ENCODE results near the gene KLF7. TPM values are rescaled to one million over a fixed set of nuclear protein-coding genes. Genes with fewer than 3 reads are reported as not detected.

The KLF7 gene
- total RNA-seq, 1 experiment from 2014 or later = 5.6 TPM

DNA sequence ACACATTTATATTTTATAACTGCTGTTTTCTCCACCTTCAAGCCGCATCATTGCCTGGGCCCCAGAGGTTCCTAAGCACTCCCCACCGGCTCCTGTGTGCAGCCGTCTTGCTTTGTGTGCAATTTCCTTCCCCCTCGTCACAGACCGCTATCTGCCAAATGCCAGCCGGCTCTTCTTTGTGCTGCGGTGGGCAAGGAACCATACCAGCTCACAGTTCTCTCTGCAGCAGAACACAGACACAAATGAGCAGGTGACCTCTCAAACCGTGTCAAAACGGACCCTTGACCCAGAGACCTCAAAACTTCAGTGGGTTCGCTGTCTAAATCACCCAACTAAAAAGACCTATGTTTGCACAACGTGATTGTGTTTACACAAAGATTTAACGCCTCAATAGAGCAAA lies 58.2 kb downstream of the KLF7 start:
- H3K27me3 ChIP-seq (ENCODE audit: low read length) = no peaks in the 10 kb centered on the region
- DNase-seq (no peak), ATAC-seq (no peak)
- H3K79me2 ChIP-seq (ENCODE audit: low read length) = no peaks in the 10 kb centered on the region
- no peaks in the 10 kb centered on the region for H3K4me1 ChIP-seq (ENCODE audit: insufficient read depth, low read length)
- intact Hi-C loops (cut with micrococcal nuclease) = no loop called here
- H3K9ac ChIP-seq (ENCODE audit: low read length) = no peak overlapping the region
- BruUV-seq (replicated peaks) = no TSS peak
- H3K27ac ChIP-seq (ENCODE audit: low read length) = no peak overlapping the region
- no peaks in the 10 kb centered on the region for H3F3A ChIP-seq (ENCODE audit: low read length, unreplicated experiment)
- H3K9me3 ChIP-seq (ENCODE audit: low read length) = no peaks in the 10 kb centered on the region
- no peak overlapping the region for H2AFZ ChIP-seq (ENCODE audit: low read length)
- TF ChIP-seq EZH2phosphoT487 (IDR thresholded peaks at IDR 0.05; ENCODE audit: borderline replicate concordance, low read length) (no peak), EZH2 (IDR thresholded peaks at IDR 0.05; ENCODE audit: low read length, unreplicated experiment) (no peak)
- TF ChIP-seq, protein P1, sequence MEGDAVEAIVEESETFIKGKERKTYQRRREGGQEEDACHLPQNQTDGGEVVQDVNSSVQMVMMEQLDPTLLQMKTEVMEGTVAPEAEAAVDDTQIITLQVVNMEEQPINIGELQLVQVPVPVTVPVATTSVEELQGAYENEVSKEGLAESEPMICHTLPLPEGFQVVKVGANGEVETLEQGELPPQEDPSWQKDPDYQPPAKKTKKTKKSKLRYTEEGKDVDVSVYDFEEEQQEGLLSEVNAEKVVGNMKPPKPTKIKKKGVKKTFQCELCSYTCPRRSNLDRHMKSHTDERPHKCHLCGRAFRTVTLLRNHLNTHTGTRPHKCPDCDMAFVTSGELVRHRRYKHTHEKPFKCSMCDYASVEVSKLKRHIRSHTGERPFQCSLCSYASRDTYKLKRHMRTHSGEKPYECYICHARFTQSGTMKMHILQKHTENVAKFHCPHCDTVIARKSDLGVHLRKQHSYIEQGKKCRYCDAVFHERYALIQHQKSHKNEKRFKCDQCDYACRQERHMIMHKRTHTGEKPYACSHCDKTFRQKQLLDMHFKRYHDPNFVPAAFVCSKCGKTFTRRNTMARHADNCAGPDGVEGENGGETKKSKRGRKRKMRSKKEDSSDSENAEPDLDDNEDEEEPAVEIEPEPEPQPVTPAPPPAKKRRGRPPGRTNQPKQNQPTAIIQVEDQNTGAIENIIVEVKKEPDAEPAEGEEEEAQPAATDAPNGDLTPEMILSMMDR (conservative IDR thresholded peaks at IDR 0.05; ENCODE audit: low read depth, low read length) = no peak
- no peak overlapping the region for H3K4me3 ChIP-seq (ENCODE audit: low read length)
- 0 out of 2 replicates have a peak, but pooled peaks cover 6% of the 10 kb centered on the region for H3K36me3 ChIP-seq (ENCODE audit: low read depth, low read length)
- H4K20me1 ChIP-seq (ENCODE audit: low read length) = no peaks in the 10 kb centered on the region
- H3K4me2 ChIP-seq (ENCODE audit: low read length) = no peak overlapping the region
- H3K9me2 ChIP-seq (replicated peaks; ENCODE audit: low read length) = no peaks in the 10 kb centered on the region
- ChIA-PET POLR2A (ENCODE audit: unreplicated experiment) (interaction anchor here (0.6 kb wide), 2 partner anchors 313 to 426 kb away, joined by 5 to 7 read pairs; no protein-coding TSS in a partner anchor), CTCF (no interaction called here)

DNA sequence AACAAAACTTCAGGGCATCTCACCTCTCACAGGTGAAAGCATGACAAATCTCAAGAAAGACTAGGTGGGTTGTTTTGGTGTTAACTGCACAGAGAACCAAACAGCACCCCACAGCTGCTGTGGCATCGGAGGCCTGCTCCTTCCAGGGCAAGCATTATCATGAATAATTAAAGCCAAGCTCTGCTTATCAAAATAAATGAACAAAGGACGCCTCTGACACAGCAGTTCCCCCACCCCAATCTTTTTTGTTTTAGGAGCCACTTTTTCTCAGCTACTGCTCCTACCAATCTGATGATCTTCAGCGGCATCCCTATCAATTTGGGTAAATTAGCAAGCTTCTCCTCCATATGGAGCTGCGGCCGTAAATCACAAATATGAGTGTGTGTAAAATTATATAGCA lies 58.6 kb downstream of the KLF7 start:
- H3K79me2 ChIP-seq (ENCODE audit: low read length) = no peaks in the 10 kb centered on the region
- CTCF ChIA-PET = no interaction called here
- H3F3A ChIP-seq (ENCODE audit: low read length, unreplicated experiment) = no peaks in the 10 kb centered on the region
- no peak overlapping the region for H3K27ac ChIP-seq (ENCODE audit: low read length)
- H3K9me3 ChIP-seq (ENCODE audit: low read length) = no peaks in the 10 kb centered on the region
- DNase-seq = no peak
- no peaks in the 10 kb centered on the region for H4K20me1 ChIP-seq (ENCODE audit: low read length)
- intact Hi-C loops (cut with micrococcal nuclease) = no loop called here
- 0 out of 2 replicates have a peak, but pooled peaks cover 6% of the 10 kb centered on the region for H3K36me3 ChIP-seq (ENCODE audit: low read depth, low read length)
- H3K4me2 ChIP-seq (ENCODE audit: low read length) = no peak overlapping the region
- TF ChIP-seq, protein P1 (conservative IDR thresholded peaks at IDR 0.05; ENCODE audit: low read depth, low read length) = no peak
- TF ChIP-seq EZH2 (IDR thresholded peaks at IDR 0.05; ENCODE audit: low read length, unreplicated experiment) (no peak), EZH2phosphoT487 (IDR thresholded peaks at IDR 0.05; ENCODE audit: borderline replicate concordance, low read length) (no peak)
- H3K4me1 ChIP-seq (ENCODE audit: insufficient read depth, low read length) = no peaks in the 10 kb centered on the region
- H2AFZ ChIP-seq (ENCODE audit: low read length) = no peak overlapping the region
- no peaks in the 10 kb centered on the region for H3K27me3 ChIP-seq (ENCODE audit: low read length)
- no peak for ATAC-seq
- H3K4me3 ChIP-seq (ENCODE audit: low read length) = no peak overlapping the region
- H3K9me2 ChIP-seq (replicated peaks; ENCODE audit: low read length) = no peaks in the 10 kb centered on the region
- BruUV-seq (replicated peaks) = no TSS peak
- POLR2A ChIA-PET (ENCODE audit: unreplicated experiment) = no interaction called here
- H3K9ac ChIP-seq (ENCODE audit: low read length) = no peak overlapping the region

DNA sequence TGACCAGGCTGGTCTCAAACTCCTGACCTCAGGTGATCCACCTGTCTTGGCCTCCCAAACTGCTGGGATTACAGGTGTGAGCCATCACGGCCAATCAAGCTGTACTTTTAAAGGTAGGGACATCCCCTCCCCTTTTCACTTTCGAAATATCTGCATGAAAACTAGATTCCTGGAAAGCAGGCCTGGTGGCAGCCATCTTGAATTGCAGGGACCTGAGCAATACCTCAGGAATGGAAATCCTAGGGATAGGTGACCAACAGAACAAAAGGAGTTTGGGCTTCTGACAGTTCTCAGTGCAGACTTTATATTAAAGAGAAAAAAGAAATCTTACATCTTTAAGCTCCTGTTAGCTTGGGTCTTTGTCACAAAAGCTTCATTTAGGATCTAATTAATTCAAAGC lies 62.6 kb downstream of the KLF7 start:
- no peak overlapping the region for H3K9ac ChIP-seq (ENCODE audit: low read length)
- no peaks in the 10 kb centered on the region for H3F3A ChIP-seq (ENCODE audit: low read length, unreplicated experiment)
- DNase-seq (no peak), ATAC-seq (no peak)
- intact Hi-C loops (cut with micrococcal nuclease) = no loop called here
- POLR2A ChIA-PET (ENCODE audit: unreplicated experiment) = no interaction called here
- H4K20me1 ChIP-seq (ENCODE audit: low read length) = no peaks in the 10 kb centered on the region
- H2AFZ ChIP-seq (ENCODE audit: low read length) = no peak overlapping the region
- H3K36me3 ChIP-seq (ENCODE audit: low read depth, low read length) = 0 out of 2 replicates have a peak, but pooled peaks cover 6% of the 10 kb centered on the region
- H3K27me3 ChIP-seq (ENCODE audit: low read length) = no peaks in the 10 kb centered on the region
- H3K4me1 ChIP-seq (ENCODE audit: insufficient read depth, low read length) = no peaks in the 10 kb centered on the region
- no peak overlapping the region for H3K27ac ChIP-seq (ENCODE audit: low read length)
- CTCF ChIA-PET = no interaction called here
- H3K9me3 ChIP-seq (ENCODE audit: low read length) = no peaks in the 10 kb centered on the region
- H3K79me2 ChIP-seq (ENCODE audit: low read length) = no peaks in the 10 kb centered on the region
- H3K9me2 ChIP-seq (replicated peaks; ENCODE audit: low read length) = no peaks in the 10 kb centered on the region
- no TSS peak for BruUV-seq (replicated peaks)
- TF ChIP-seq EZH2 (IDR thresholded peaks at IDR 0.05; ENCODE audit: low read length, unreplicated experiment) (no peak), EZH2phosphoT487 (IDR thresholded peaks at IDR 0.05; ENCODE audit: borderline replicate concordance, low read length) (no peak)
- TF ChIP-seq, protein P1 (conservative IDR thresholded peaks at IDR 0.05; ENCODE audit: low read depth, low read length) = no peak
- H3K4me2 ChIP-seq (ENCODE audit: low read length) = no peak overlapping the region
- no peak overlapping the region for H3K4me3 ChIP-seq (ENCODE audit: low read length)

All from PC-3 (cell line).